PC-9 (cell line): ENCODE results near the gene RAB22A. TPM values are rescaled to one million over a fixed set of nuclear protein-coding genes. Genes with fewer than 3 reads are reported as not detected.

ENCODE experiments used
- BruUV-seq: library from RNA; stranded (reverse); fragments of 400-500 nt; replicated peaks from 2 replicates; lab custom pipeline; 2021; lab: Mats Ljungman, UMichigan
- CTCF ChIA-PET: fragments of 300-600 bp; sonication (Branson Sonifier 250); formaldehyde crosslinking; loops from one replicate; lab custom pipeline; 2022; ENCODE audit warnings: antibody characterized with exemption; lab: Charles Lee
- POLR2A ChIA-PET: fragments of 300-600 bp; sonication (Branson Sonifier 250); formaldehyde crosslinking; loops from one replicate; lab custom pipeline; 2022; ENCODE audit warnings: antibody characterized with exemption; ENCODE audit not compliant: unreplicated experiment; lab: Charles Lee
- DNase-seq, 2 experiments: peaks; one replicate each; pipeline versions ENCODE4 v3.0.0 to v3.0.0-alpha.2; 2015 to 2022; ENCODE audit warnings: mixed read lengths in 1 of 2
- H2AFZ ChIP-seq: fragments of 200-600 bp; sonication (generic); 2 replicates; pipeline ENCODE4 v1.8.1; 2017; ENCODE audit warnings: antibody characterized with exemption
- H3F3A ChIP-seq: fragments of 200-600 bp; sonication (generic); 2 replicates; pipeline ENCODE4 v1.8.1; 2017; ENCODE audit warnings: antibody characterized with exemption, mild to moderate bottlenecking, low read depth; ENCODE audit not compliant: insufficient read depth
- H3K27ac ChIP-seq: fragments of 200-600 bp; sonication (generic); 2 replicates; pipeline ENCODE4 v1.6.1; 2016; ENCODE audit warnings: mixed run types
- H3K27me3 ChIP-seq: fragments of 200-600 bp; sonication (generic); 2 replicates; pipeline ENCODE4 v1.6.1; 2016; ENCODE audit warnings: low read depth, mixed run types; ENCODE audit not compliant: insufficient read depth
- H3K36me3 ChIP-seq: fragments of 200-600 bp; sonication (generic); 2 replicates; pipeline ENCODE4 v1.6.1; 2016; ENCODE audit warnings: low read depth, mixed run types
- H3K4me1 ChIP-seq: fragments of 200-600 bp; sonication (generic); replicated peaks from 2 replicates; pipeline ENCODE4 v1.6.1; 2016; ENCODE audit warnings: mixed run types; ENCODE audit not compliant: insufficient read depth
- H3K4me2 ChIP-seq: fragments of 200-600 bp; sonication (generic); 2 replicates; pipeline ENCODE4 v1.6.1; 2017; ENCODE audit warnings: mixed run types
- H3K4me3 ChIP-seq: fragments of 200-600 bp; sonication (generic); 2 replicates; pipeline ENCODE4 v1.6.1; 2016; ENCODE audit warnings: mixed run types
- H3K79me2 ChIP-seq: fragments of 200-600 bp; sonication (generic); 2 replicates; pipeline ENCODE4 v1.6.1; 2017; ENCODE audit warnings: low read depth, mixed run types
- H3K9me2 ChIP-seq: fragments of 200-600 bp; sonication (generic); 2 replicates; pipeline ENCODE4 v1.8.1; 2017; ENCODE audit warnings: mild to moderate bottlenecking; ENCODE audit not compliant: insufficient read depth
- H3K9me3 ChIP-seq: fragments of 200-600 bp; sonication (generic); 2 replicates; pipeline ENCODE4 v1.8.1; 2016; ENCODE audit warnings: low read depth; ENCODE audit not compliant: insufficient read depth
- H4K20me1 ChIP-seq: fragments of 200-600 bp; sonication (generic); 2 replicates; pipeline ENCODE4 v1.8.1; 2017; ENCODE audit not compliant: insufficient read depth
- EZH2 ChIP-seq: fragments of 200-600 bp; sonication (generic); IDR thresholded peaks from 2 replicates; pipeline ENCODE4 v1.8.0; 2017; ENCODE audit warnings: antibody characterized with exemption, low read depth
- intact Hi-C: fragments of 100-400 bp; cut with micrococcal nuclease; formaldehyde crosslinking; loops from one replicate; pipeline ENCODE4 v1.10.0; 2022; ENCODE audit not compliant: unreplicated experiment
- total RNA-seq: library from RNA; stranded (reverse); gene quantifications from 2 replicates; pipeline ENCODE4 v1.2.3, GENCODE V29; 2021
- TF ChIP-seq, protein P1 (sequence below): fragments of 200-600 bp; sonication (generic); conservative IDR thresholded peaks from 2 replicates; pipeline ENCODE4 v1.6.1; 2017; ENCODE audit warnings: mixed run types, antibody characterized with exemption, mild to moderate bottlenecking, moderate library complexity

RAB22A gene
- total RNA-seq, 1 experiment from 2014 or later: 28.9 TPM

DNA sequence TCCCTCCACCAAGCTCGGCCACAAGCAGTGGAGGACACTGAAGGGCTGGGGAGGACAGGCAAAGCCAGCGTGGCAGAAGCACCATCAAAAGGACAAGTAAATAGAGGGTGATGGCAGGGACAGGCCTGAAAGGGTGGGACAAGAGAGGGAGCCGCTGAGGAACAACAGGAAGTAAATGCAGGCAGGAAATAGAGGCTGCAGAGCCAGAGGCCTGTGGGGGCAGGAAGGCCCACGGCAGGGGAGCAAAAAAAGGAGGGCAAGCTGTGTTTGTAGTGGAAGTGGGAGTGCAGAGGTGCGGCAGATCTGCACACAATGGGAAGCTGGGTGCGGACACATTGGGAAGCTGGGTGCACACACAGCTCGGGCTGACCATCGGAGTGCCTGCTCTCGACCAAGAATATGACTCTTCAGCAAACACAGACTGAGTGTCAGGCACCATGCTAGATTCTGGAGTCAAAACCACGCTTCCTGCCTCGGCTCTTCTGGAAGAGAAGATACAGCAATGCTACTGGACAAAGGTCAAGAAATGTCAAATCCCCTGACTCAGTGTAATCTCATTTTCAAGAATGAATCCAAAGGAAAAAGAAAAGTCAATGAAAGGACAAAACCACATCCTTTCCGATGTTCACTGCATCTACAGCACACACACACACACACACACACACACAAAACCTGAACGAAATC is 40.4 kb upstream of the RAB22A start:
- POLR2A ChIA-PET: no interaction called here
- H4K20me1 ChIP-seq: no peaks in the 10 kb centered on the region
- 0 out of 2 replicates have a peak, but pooled peaks cover 10% of the 10 kb centered on the region for H3K36me3 ChIP-seq
- CTCF ChIA-PET: no interaction called here
- no peak for TF ChIP-seq EZH2
- TF ChIP-seq, protein P1, sequence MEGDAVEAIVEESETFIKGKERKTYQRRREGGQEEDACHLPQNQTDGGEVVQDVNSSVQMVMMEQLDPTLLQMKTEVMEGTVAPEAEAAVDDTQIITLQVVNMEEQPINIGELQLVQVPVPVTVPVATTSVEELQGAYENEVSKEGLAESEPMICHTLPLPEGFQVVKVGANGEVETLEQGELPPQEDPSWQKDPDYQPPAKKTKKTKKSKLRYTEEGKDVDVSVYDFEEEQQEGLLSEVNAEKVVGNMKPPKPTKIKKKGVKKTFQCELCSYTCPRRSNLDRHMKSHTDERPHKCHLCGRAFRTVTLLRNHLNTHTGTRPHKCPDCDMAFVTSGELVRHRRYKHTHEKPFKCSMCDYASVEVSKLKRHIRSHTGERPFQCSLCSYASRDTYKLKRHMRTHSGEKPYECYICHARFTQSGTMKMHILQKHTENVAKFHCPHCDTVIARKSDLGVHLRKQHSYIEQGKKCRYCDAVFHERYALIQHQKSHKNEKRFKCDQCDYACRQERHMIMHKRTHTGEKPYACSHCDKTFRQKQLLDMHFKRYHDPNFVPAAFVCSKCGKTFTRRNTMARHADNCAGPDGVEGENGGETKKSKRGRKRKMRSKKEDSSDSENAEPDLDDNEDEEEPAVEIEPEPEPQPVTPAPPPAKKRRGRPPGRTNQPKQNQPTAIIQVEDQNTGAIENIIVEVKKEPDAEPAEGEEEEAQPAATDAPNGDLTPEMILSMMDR: no peak
- no peaks in the 10 kb centered on the region for H3K27me3 ChIP-seq
- H3F3A ChIP-seq: peaks cover 3% of the 10 kb centered on the region; the same call in 1 of the 2 replicates
- H3K4me2 ChIP-seq: no peak overlapping the region
- DNase-seq: no peak
- peaks cover 35% of the 10 kb centered on the region for H3K4me1 ChIP-seq
- H3K4me3 ChIP-seq: no peak overlapping the region
- no peak overlapping the region for H3K27ac ChIP-seq
- no peak overlapping the region for H2AFZ ChIP-seq
- no peaks in the 10 kb centered on the region for H3K9me3 ChIP-seq
- H3K9me2 ChIP-seq: no peaks in the 10 kb centered on the region
- BruUV-seq: no TSS peak
- no peaks in the 10 kb centered on the region for H3K79me2 ChIP-seq
- intact Hi-C loops: no loop called here

DNA sequence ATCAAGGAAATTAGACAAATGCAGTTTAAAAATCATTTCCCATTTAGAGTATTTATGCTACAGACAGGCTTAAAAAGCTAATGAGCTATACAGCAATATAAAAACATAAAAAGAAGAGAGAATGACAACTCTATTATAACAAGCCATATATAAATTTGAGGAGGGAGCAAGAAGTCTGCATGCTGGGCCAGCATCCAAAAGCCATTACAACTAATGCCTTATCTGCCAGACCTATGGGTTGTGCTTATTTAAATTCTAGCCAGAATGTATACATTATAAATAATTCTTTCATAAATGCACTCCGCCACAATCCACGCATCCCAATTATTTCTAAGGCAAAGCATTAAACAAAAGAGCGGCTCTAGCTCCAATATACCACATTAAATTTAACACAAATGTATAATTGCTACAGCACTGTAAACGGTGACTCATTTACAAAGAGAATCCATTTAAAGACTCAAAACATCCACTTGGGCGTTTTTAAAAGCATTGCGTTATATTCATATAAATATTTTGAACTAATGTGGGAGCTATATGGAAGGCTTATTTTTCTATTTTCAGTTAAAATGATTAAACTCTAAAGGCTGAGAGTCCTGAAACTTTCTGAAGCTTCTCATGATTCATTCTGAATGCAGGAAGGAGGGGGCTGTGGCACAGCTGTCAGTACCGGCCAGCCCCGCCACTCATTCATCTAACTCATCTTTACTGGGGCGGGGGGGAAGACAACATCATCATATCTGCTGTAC is 37.7 kb upstream of the RAB22A start:
- peaks cover 9% of the 10 kb centered on the region; the same call in 1 of the 2 replicates for H3K9me3 ChIP-seq
- CTCF ChIA-PET: no interaction called here
- intact Hi-C loops: no loop called here
- H4K20me1 ChIP-seq: no peaks in the 10 kb centered on the region
- no peak overlapping the region for H3K4me2 ChIP-seq
- 0 out of 2 replicates have a peak, but pooled peaks cover 5% of the 10 kb centered on the region for H3K79me2 ChIP-seq
- no peak for DNase-seq
- no peaks in the 10 kb centered on the region for H3K9me2 ChIP-seq
- 0 out of 2 replicates have a peak, but pooled peaks cover 10% of the 10 kb centered on the region for H3K36me3 ChIP-seq
- TF ChIP-seq, protein P1: no peak
- TF ChIP-seq EZH2: no peak
- peaks cover 3% of the 10 kb centered on the region; the same call in 1 of the 2 replicates for H3F3A ChIP-seq
- no peak overlapping the region for H3K27ac ChIP-seq
- BruUV-seq: no TSS peak
- no peak overlapping the region for H2AFZ ChIP-seq
- H3K4me3 ChIP-seq: no peak overlapping the region
- POLR2A ChIA-PET: no interaction called here
- H3K4me1 ChIP-seq: peaks cover 28% of the 10 kb centered on the region
- H3K27me3 ChIP-seq: no peaks in the 10 kb centered on the region

DNA sequence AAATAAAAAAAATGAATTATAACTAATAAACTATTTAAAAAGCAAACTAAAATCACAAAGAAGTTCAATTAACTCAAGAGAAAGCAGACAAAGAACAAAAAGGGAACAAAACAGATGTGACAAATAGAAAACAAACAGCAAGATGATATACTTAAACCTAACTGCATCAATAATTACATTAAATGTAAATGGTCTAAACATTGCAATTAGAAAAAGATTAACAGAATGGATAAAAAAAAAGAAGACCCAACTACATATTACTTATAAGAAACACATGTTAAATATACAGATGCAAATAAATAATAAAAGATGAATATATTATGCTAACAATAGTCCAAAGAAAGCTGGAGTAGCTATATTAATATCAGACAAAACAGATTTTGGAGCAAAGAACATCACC is 35.1 kb upstream of the RAB22A start:
- Histone ChIP-seq H4K20me1 (no peaks in the 10 kb centered on the region), H3K36me3 (0 out of 2 replicates have a peak, but pooled peaks cover 10% of the 10 kb centered on the region), H2AFZ (no peak overlapping the region), H3K9me3 (peaks cover 9% of the 10 kb centered on the region; the same call in 1 of the 2 replicates), H3K9me2 (no peaks in the 10 kb centered on the region), H3K27ac (no peak overlapping the region), H3K27me3 (no peaks in the 10 kb centered on the region), H3K4me1 (peaks cover 11% of the 10 kb centered on the region; the same call in 1 of the 2 replicates), H3F3A (no peaks in the 10 kb centered on the region), H3K4me2 (no peak overlapping the region), H3K79me2 (0 out of 2 replicates have a peak, but pooled peaks cover 5% of the 10 kb centered on the region), H3K4me3 (no peak overlapping the region)
- no peak for TF ChIP-seq EZH2
- TF ChIP-seq, protein P1: no peak
- no TSS peak for BruUV-seq
- POLR2A ChIA-PET: no interaction called here
- no peak for DNase-seq
- intact Hi-C loops: no loop called here
- CTCF ChIA-PET: no interaction called here
